Stimulated activated CD8-positive, alpha-beta memory T cell treated with anti-CD3 and anti-CD28 coated beads, Interleukin-15, amount 100 ng/mL, for 1 hour (primary cell): ENCODE measurements around the gene GSTO1.

ENCODE experiments used
- DNase-seq: peaks from one replicate; pipeline ENCODE4 v3.0.0-alpha.2; 2020; ENCODE audit warnings: low read depth

Gene GSTO1

GRCh38 chr10:104250371-104250770, 4.3 kb upstream of the GSTO1 start:
- no peak for DNase-seq

GRCh38 chr10:104251443-104251842, 3.2 kb upstream of the GSTO1 start:
- DNase-seq = no peak

- DNase-seq = no peak
Observed at GRCh38 chr10:104252368-104252767, 2.3 kb upstream of the GSTO1 start.

- no peak for DNase-seq
Observed at GRCh38 chr10:104253106-104253505, 1.6 kb upstream of the GSTO1 start.

- DNase-seq = no peak
Observed at GRCh38 chr10:104253606-104254410, 884 bp upstream of the GSTO1 start.

- no peak for DNase-seq
Observed at GRCh38 chr10:104255311-104255981, 754 bp downstream of the GSTO1 start.

GRCh38 chr10:104256335-104256961, 1.8 kb downstream of the GSTO1 start:
- DNase-seq = no peak

GRCh38 chr10:104257235-104257634, 2.5 kb downstream of the GSTO1 start:
- no peak for DNase-seq

- no peak for DNase-seq
Observed at GRCh38 chr10:104258209-104258608, 3.5 kb downstream of the GSTO1 start.

- DNase-seq = no peak
Observed at GRCh38 chr10:104259456-104259855, 4.8 kb downstream of the GSTO1 start.

GRCh38 chr10:104259999-104260774, 5.5 kb downstream of the GSTO1 start:
- no peak for DNase-seq

GRCh38 chr10:104260775-104261115, 6.1 kb downstream of the GSTO1 start:
- DNase-seq = no peak

- no peak for DNase-seq
Observed at GRCh38 chr10:104262055-104262454, 7.4 kb downstream of the GSTO1 start.

- DNase-seq = no peak
Observed at GRCh38 chr10:104264783-104265182, 10.1 kb downstream of the GSTO1 start.

GRCh38 chr10:104267721-104268404, 13.2 kb downstream of the GSTO1 start:
- no peak for DNase-seq

GRCh38 chr10:104268405-104268712, 13.7 kb downstream of the GSTO1 start:
- no peak for DNase-seq

- DNase-seq = peak; percentile 94
Observed at GRCh38 chr10:104268713-104269645, 14.3 kb downstream of the GSTO1 start, which contains the start of gene GSTO2. Gene GSTO2 (plus strand): TSS chr10:104269184. CDS start chr10:104274916, 5,732 bp downstream.

GRCh38 chr10:104273286-104273685, 18.6 kb downstream of the GSTO1 start:
- no peak for DNase-seq

GRCh38 chr10:104273899-104274575, 19.3 kb downstream of the GSTO1 start:
- DNase-seq = no peak
